Ovary (tissue), 3 donors: ENCODE results near the gene TREML1.

Experiments
- POLR2A ChIP-seq: fragments of 450-650 bp; IDR thresholded peaks from one replicate; pipeline ENCODE4 v1.6.1; 2017; ENCODE audit warnings: antibody characterized with exemption, mild to moderate bottlenecking, moderate library complexity
- TF ChIP-seq, protein P1 (sequence below), 3 donors: fragments of 450-650 bp in 2 of 3; fragments of 200-600 bp in 1 of 3; IDR thresholded peaks; one replicate each; pipeline versions ENCODE4 v1.5.1 to v1.8.0; 2016 to 2022; ENCODE audit warnings: antibody characterized with exemption in 3 of 3, mild to moderate bottlenecking in 1 of 3
- donor health status: DM: no; HTN: no; CAD: no.

DNA sequence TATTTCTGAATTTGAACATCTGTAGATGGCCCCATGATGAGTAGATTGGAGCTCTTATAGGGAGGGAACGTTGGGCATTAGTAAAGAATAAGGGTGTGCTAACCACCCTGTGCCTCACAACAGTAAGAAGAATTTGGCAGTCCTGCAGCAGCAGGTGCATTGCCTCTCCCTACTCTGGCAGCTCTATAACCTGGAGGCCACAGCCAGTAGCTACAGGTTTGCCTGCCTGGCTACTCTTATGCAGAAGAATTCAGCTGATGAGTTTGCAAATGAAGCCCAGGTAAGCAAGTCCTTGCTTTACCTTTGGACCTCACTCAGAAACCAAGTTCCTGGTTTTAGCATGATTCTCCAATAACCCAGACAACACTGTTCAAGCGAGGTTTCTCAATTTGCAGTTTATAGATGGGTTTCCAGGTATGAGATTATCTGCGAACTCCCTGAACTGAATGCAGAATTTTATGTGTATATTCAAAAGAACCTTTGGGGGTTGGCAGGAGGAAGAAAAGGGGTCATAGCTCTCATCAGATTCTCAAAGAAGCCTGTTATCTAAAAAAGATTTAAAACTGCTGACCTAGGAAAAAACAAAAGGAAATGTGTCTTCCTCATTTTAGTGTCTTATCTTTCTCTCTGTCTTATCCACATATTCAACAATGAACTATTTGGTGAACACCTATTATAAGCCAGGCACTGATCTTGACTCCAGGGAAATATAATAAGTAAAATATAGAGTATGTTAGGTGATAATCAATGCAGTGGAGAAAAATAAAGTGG lies 18.9 kb downstream of the TREML1 start:
- TF ChIP-seq, protein P1, sequence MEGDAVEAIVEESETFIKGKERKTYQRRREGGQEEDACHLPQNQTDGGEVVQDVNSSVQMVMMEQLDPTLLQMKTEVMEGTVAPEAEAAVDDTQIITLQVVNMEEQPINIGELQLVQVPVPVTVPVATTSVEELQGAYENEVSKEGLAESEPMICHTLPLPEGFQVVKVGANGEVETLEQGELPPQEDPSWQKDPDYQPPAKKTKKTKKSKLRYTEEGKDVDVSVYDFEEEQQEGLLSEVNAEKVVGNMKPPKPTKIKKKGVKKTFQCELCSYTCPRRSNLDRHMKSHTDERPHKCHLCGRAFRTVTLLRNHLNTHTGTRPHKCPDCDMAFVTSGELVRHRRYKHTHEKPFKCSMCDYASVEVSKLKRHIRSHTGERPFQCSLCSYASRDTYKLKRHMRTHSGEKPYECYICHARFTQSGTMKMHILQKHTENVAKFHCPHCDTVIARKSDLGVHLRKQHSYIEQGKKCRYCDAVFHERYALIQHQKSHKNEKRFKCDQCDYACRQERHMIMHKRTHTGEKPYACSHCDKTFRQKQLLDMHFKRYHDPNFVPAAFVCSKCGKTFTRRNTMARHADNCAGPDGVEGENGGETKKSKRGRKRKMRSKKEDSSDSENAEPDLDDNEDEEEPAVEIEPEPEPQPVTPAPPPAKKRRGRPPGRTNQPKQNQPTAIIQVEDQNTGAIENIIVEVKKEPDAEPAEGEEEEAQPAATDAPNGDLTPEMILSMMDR (IDR thresholded peaks at IDR 0.05) = no peak
- TF ChIP-seq POLR2A = no peak
